ENCODE results near the gene KCNK4.

KCNK4 gene

GRCh38 chr11:64253481-64253880, 37.6 kb upstream of the KCNK4 start:
- DNase-seq (ENCODE audit: low read depth in 2 of 2), result no peak

- no peak for DNase-seq (ENCODE audit: low read depth in 2 of 2)
Measured at GRCh38 chr11:64254326-64254725, 36.8 kb upstream of the KCNK4 start.

- DNase-seq (ENCODE audit: low read depth in 2 of 2), result no peak
Measured at GRCh38 chr11:64255135-64256128, 35.7 kb upstream of the KCNK4 start.

- no peak for DNase-seq (ENCODE audit: low read depth in 2 of 2)
Measured at GRCh38 chr11:64256300-64256699, 34.8 kb upstream of the KCNK4 start.

- no peak for DNase-seq (ENCODE audit: low read depth in 2 of 2)
Measured at GRCh38 chr11:64258356-64258755, 32.7 kb upstream of the KCNK4 start.

- no peak for DNase-seq (ENCODE audit: low read depth in 2 of 2)
Measured at GRCh38 chr11:64258946-64259532, 32.1 kb upstream of the KCNK4 start.

GRCh38 chr11:64259533-64260067, 31.5 kb upstream of the KCNK4 start:
- no peak for DNase-seq (ENCODE audit: low read depth in 2 of 2)

GRCh38 chr11:64260147-64260708, 30.9 kb upstream of the KCNK4 start:
- DNase-seq (ENCODE audit: low read depth in 2 of 2), result no peak

GRCh38 chr11:64261556-64262080, 29.5 kb upstream of the KCNK4 start:
- no peak for DNase-seq (ENCODE audit: low read depth in 2 of 2)

- DNase-seq (ENCODE audit: low read depth in 2 of 2), result no peak
Measured at GRCh38 chr11:64262271-64263002, 28.7 kb upstream of the KCNK4 start.

GRCh38 chr11:64263021-64263946, 27.8 kb upstream of the KCNK4 start:
- DNase-seq (ENCODE audit: low read depth in 2 of 2), result no peak

- no peak for DNase-seq (ENCODE audit: low read depth in 2 of 2)
Measured at GRCh38 chr11:64263947-64264317, 27.2 kb upstream of the KCNK4 start.

- no peak for DNase-seq (ENCODE audit: low read depth in 2 of 2)
Measured at GRCh38 chr11:64264371-64264852, 26.7 kb upstream of the KCNK4 start.

- no peak for DNase-seq (ENCODE audit: low read depth in 2 of 2)
Measured at GRCh38 chr11:64265176-64266160, 25.6 kb upstream of the KCNK4 start.

- DNase-seq (ENCODE audit: low read depth in 2 of 2), result no peak
Measured at GRCh38 chr11:64266339-64266738, 24.8 kb upstream of the KCNK4 start.

GRCh38 chr11:64267207-64267945, 23.7 kb upstream of the KCNK4 start:
- DNase-seq (ENCODE audit: low read depth in 2 of 2), result no peak

- no peak for DNase-seq (ENCODE audit: low read depth in 2 of 2)
Measured at GRCh38 chr11:64268025-64268892, 22.8 kb upstream of the KCNK4 start.

Measured in activated CD8-positive, alpha-beta memory T cell treated with anti-CD3 and anti-CD28 coated beads for 4 hours (primary cell).